NT2/D1 (cell line): Measurements from ENCODE around the gene TMEM94.
"Not testable (repeated sequence)": the region's sequence is repeated elsewhere in the genome, so short reads cannot be mapped to it uniquely, and the experiment has no call there.

Experiments used
- DNase-seq: peaks from one replicate; pipeline ENCODE4 v3.0.0-alpha.2; 2011; ENCODE audit warnings: low read depth, low spot score
- H3K27me3 ChIP-seq: 2 replicates; pipeline ENCODE4 v1.6.0; 2011; ENCODE audit warnings: mild to moderate bottlenecking; ENCODE audit not compliant: insufficient read length, insufficient read depth
- H3K36me3 ChIP-seq: 2 replicates; pipeline ENCODE4 v1.6.1; 2011; ENCODE audit warnings: mild to moderate bottlenecking, low read length, mixed read lengths; ENCODE audit not compliant: insufficient read depth, insufficient read length
- H3K4me1 ChIP-seq: 2 replicates; pipeline ENCODE4 v1.5.1; 2011; ENCODE audit not compliant: insufficient read depth, insufficient read length
- H3K4me3 ChIP-seq: 2 replicates; pipeline ENCODE4 v1.5.1; 2011; ENCODE audit warnings: low read depth; ENCODE audit not compliant: insufficient read length
- H3K9ac ChIP-seq: 2 replicates; pipeline ENCODE4 v1.6.0; 2011; ENCODE audit warnings: low read depth; ENCODE audit not compliant: insufficient read length
- H3K9me3 ChIP-seq: 2 replicates; pipeline ENCODE4 v1.5.1; 2011; ENCODE audit warnings: mild to moderate bottlenecking, low read length; ENCODE audit not compliant: insufficient read depth
- SUZ12 ChIP-seq: IDR thresholded peaks from 2 replicates; pipeline ENCODE4 v1.6.1; 2011; ENCODE audit not compliant: insufficient read length, insufficient read depth; ENCODE audit errors: extremely low read depth
- YY1 ChIP-seq: IDR thresholded peaks from 2 replicates; pipeline ENCODE4 v1.6.1; 2011; ENCODE audit not compliant: insufficient read length, insufficient read depth
- ZNF274 ChIP-seq: IDR thresholded peaks from 2 replicates; pipeline ENCODE4 v1.6.1; 2011; ENCODE audit warnings: mild to moderate bottlenecking, low read depth, low read length

TMEM94 gene

GRCh38 chr17:75475144-75475835, 18.9 kb downstream of the TMEM94 start:
- TF ChIP-seq YY1 (no peak), ZNF274 (no peak), SUZ12 (no peak)
- Histone ChIP-seq H3K27me3 (no peaks in the 10 kb centered on the region), H3K9me3 (no peaks in the 10 kb centered on the region), H3K9ac (no peak overlapping the region), H3K36me3 (peaks cover 50% of the 10 kb centered on the region), H3K4me3 (no peak overlapping the region), H3K4me1 (peaks cover 15% of the 10 kb centered on the region)
- no peak for DNase-seq

- peaks cover 20% of the 10 kb centered on the region for H3K4me1 ChIP-seq
- H3K9ac ChIP-seq = no peak overlapping the region
- no peak for DNase-seq
- H3K4me3 ChIP-seq = no peak overlapping the region
- H3K27me3 ChIP-seq = no peaks in the 10 kb centered on the region
- peaks cover 53% of the 10 kb centered on the region for H3K36me3 ChIP-seq
- no peaks in the 10 kb centered on the region for H3K9me3 ChIP-seq
- TF ChIP-seq SUZ12 (no peak), YY1 (no peak), ZNF274 (no peak)
These were observed 19.4 kb downstream of the TMEM94 start for GRCh38 chr17:75475851-75476250.

- peaks cover 53% of the 10 kb centered on the region for H3K36me3 ChIP-seq
- H3K4me3 ChIP-seq = no peak overlapping the region
- H3K4me1 ChIP-seq = peaks cover 22% of the 10 kb centered on the region
- no peaks in the 10 kb centered on the region for H3K27me3 ChIP-seq
- TF ChIP-seq YY1 (no peak), SUZ12 (no peak), ZNF274 (no peak)
- no peak overlapping the region for H3K9ac ChIP-seq
- no peak for DNase-seq
- H3K9me3 ChIP-seq = no peaks in the 10 kb centered on the region
These were observed 19.8 kb downstream of the TMEM94 start for GRCh38 chr17:75476271-75476671.

- Histone ChIP-seq H3K9ac (no peak overlapping the region), H3K4me1 (peaks cover 27% of the 10 kb centered on the region), H3K27me3 (no peaks in the 10 kb centered on the region), H3K36me3 (peaks cover 50% of the 10 kb centered on the region), H3K4me3 (no peak overlapping the region), H3K9me3 (no peaks in the 10 kb centered on the region)
- no peak for DNase-seq
- no peak for TF ChIP-seq YY1
- TF ChIP-seq SUZ12 = no peak
- no peak for TF ChIP-seq ZNF274
These were observed 20.5 kb downstream of the TMEM94 start for GRCh38 chr17:75476752-75477489.

- Histone ChIP-seq H3K36me3 (peaks cover 45% of the 10 kb centered on the region), H3K4me1 (peaks cover 27% of the 10 kb centered on the region)
- DNase-seq, H3K4me3 ChIP-seq, H3K27me3 ChIP-seq, H3K9ac ChIP-seq, H3K9me3 ChIP-seq: not testable (repeated sequence)
These were observed 21.0 kb downstream of the TMEM94 start for GRCh38 chr17:75477490-75477862.

GRCh38 chr17:75478508-75478907, 22.1 kb downstream of the TMEM94 start:
- H3K9ac ChIP-seq = peak overlapping the region; percentile 63
- TF ChIP-seq YY1 = no peak
- TF ChIP-seq ZNF274 = no peak
- TF ChIP-seq SUZ12 = no peak

GRCh38 chr17:75480281-75480680, 23.8 kb downstream of the TMEM94 start:
- Histone ChIP-seq H3K4me3 (no peak overlapping the region), H3K4me1 (peaks cover 29% of the 10 kb centered on the region), H3K9ac (no peak overlapping the region), H3K27me3 (no peaks in the 10 kb centered on the region), H3K36me3 (peaks cover 27% of the 10 kb centered on the region), H3K9me3 (no peaks in the 10 kb centered on the region)
- no peak for DNase-seq
- TF ChIP-seq SUZ12 = no peak
- no peak for TF ChIP-seq ZNF274
- TF ChIP-seq YY1 = no peak

More at GRCh38 chr17:75478508-75478907, 22.1 kb downstream of the TMEM94 start:
- Histone ChIP-seq H3K4me1 (peaks cover 27% of the 10 kb centered on the region), H3K9me3 (no peaks in the 10 kb centered on the region), H3K36me3 (peaks cover 39% of the 10 kb centered on the region), H3K27me3 (no peaks in the 10 kb centered on the region), H3K4me3 (no peak overlapping the region)
- DNase-seq = no peak
